Immature natural killer cell (primary cell): Measurements from ENCODE around the gene PLAC8L1. TPM values are rescaled to one million over a fixed set of nuclear protein-coding genes. Genes with fewer than 3 reads are reported as not detected.
A peak's percentile ranks its signal among the peaks of the same experiment; 100 is the strongest.
"Not testable (repeated sequence)": the region's sequence is repeated elsewhere in the genome, so short reads cannot be mapped to it uniquely, and the experiment has no call there.

ENCODE experiments used
- DNase-seq, 3 donors: peaks; one replicate each; pipeline ENCODE4 v3.0.0; 2022; ENCODE audit warnings: mixed read lengths in 1 of 3
- H3K27ac Mint-ChIP-seq, 6 donors: one replicate each; pipeline ENCODE4 v1.8.0; 2020; ENCODE audit warnings: mixed read lengths in 6 of 6, mild to moderate bottlenecking in 5 of 6, inconsistent platforms in 4 of 6, moderate library complexity in 3 of 6
- H3K27me3 Mint-ChIP-seq, 3 donors: one replicate each; pipeline ENCODE4 v1.8.0; 2020 to 2021; ENCODE audit warnings: low read depth in 3 of 3, mild to moderate bottlenecking in 3 of 3, mixed read lengths in 3 of 3, moderate library complexity in 3 of 3, inconsistent platforms in 1 of 3
- H3K36me3 Mint-ChIP-seq, 3 donors: one replicate each; pipeline ENCODE4 v1.8.0; 2020; ENCODE audit warnings: mixed read lengths in 3 of 3, inconsistent platforms in 2 of 3, mild to moderate bottlenecking in 2 of 3
- H3K4me1 Mint-ChIP-seq, 2 donors: one replicate each; pipeline ENCODE4 v1.8.0; 2020; ENCODE audit warnings: inconsistent platforms in 2 of 2, mild to moderate bottlenecking in 2 of 2, mixed read lengths in 2 of 2, moderate library complexity in 1 of 2
- H3K4me3 Mint-ChIP-seq, 5 donors: one replicate each; pipeline ENCODE4 v1.8.0; 2020; ENCODE audit warnings: mild to moderate bottlenecking in 5 of 5, mixed read lengths in 5 of 5, inconsistent platforms in 3 of 5, moderate library complexity in 3 of 5
- H3K9me3 Mint-ChIP-seq, 6 donors: one replicate each; pipeline ENCODE4 v1.8.0; 2020; ENCODE audit warnings: mild to moderate bottlenecking in 6 of 6, mixed read lengths in 6 of 6, inconsistent platforms in 4 of 6, moderate library complexity in 3 of 6
- polyA plus RNA-seq, 3 donors: library from polyadenylated mRNA; unstranded; fragments of 300-500 nt; fragmentation: Illumina TruSeq; gene quantifications; one replicate each; pipeline ENCODE4 v1.2.3, GENCODE V29; 2021

The PLAC8L1 gene
- not detected for polyA plus RNA-seq

- Mint-ChIP-seq H3K9me3 (no peaks in the 10 kb centered on the region), H3K27me3 (no peaks in the 10 kb centered on the region), H3K4me3 (no peak within 1 kb of the TSS), H3K36me3 (peaks cover 0 to 9% (median 8%) of the 10 kb centered on the region in 3 donors), H3K4me1 (no peaks in the 10 kb centered on the region), H3K27ac (no peak within 1 kb of the TSS)
- no peak for DNase-seq
These were observed at the start of gene PLAC8L1 for GRCh38 chr5:146105477-146105876. Gene PLAC8L1 (minus strand): TSS chr5:146105577. CDS start chr5:146104311, 1,266 bp downstream.

- Mint-ChIP-seq H3K9me3 (no peaks in the 10 kb centered on the region), H3K27ac (no peak overlapping the region), H3K27me3 (no peaks in the 10 kb centered on the region), H3K36me3 (peaks cover 36 to 65% (median 50%) of the 10 kb centered on the region in 3 donors), H3K4me1 (no peaks in the 10 kb centered on the region), H3K4me3 (no peak overlapping the region)
- DNase-seq, result no peak
These were observed 46.6 kb upstream of the PLAC8L1 start for GRCh38 chr5:146151970-146152369.

- no peak overlapping the region for H3K4me3 Mint-ChIP-seq
- H3K9me3 Mint-ChIP-seq, result no peaks in the 10 kb centered on the region
- no peaks in the 10 kb centered on the region for H3K4me1 Mint-ChIP-seq
- H3K36me3 Mint-ChIP-seq, result peaks cover 24 to 63% (median 26%) of the 10 kb centered on the region in 3 donors
- H3K27ac Mint-ChIP-seq, result no peak overlapping the region
- no peaks in the 10 kb centered on the region for H3K27me3 Mint-ChIP-seq
- no peak for DNase-seq
These were observed 32.6 kb upstream of the PLAC8L1 start for GRCh38 chr5:146137967-146138403.

- DNase-seq, result peak in 1 of 3 donors; percentile 13
- no peaks in the 10 kb centered on the region for H3K4me1 Mint-ChIP-seq
- no peak overlapping the region for H3K4me3 Mint-ChIP-seq
- H3K27me3 Mint-ChIP-seq, result peaks cover 0 to 1% (median 0%) of the 10 kb centered on the region in 3 donors
- no peak overlapping the region for H3K27ac Mint-ChIP-seq
- peaks cover 20 to 55% (median 21%) of the 10 kb centered on the region in 3 donors for H3K36me3 Mint-ChIP-seq
- H3K9me3 Mint-ChIP-seq, result no peaks in the 10 kb centered on the region
These were observed 25.2 kb upstream of the PLAC8L1 start for GRCh38 chr5:146130440-146131045.

GRCh38 chr5:146126068-146126467 is 20.7 kb upstream of the PLAC8L1 start:
- no peak for DNase-seq
- H3K27ac Mint-ChIP-seq, result no peak overlapping the region
- H3K36me3 Mint-ChIP-seq, result peaks cover 17 to 75% (median 33%) of the 10 kb centered on the region in 3 donors
- H3K4me1 Mint-ChIP-seq, result no peaks in the 10 kb centered on the region
- no peaks in the 10 kb centered on the region for H3K9me3 Mint-ChIP-seq
- peaks cover 0 to 1% (median 0%) of the 10 kb centered on the region in 3 donors for H3K27me3 Mint-ChIP-seq
- no peak overlapping the region for H3K4me3 Mint-ChIP-seq

GRCh38 chr5:146124580-146124979 is 19.2 kb upstream of the PLAC8L1 start:
- H3K4me3 Mint-ChIP-seq, result no peak overlapping the region
- H3K27me3 Mint-ChIP-seq, result peaks cover 0 to 1% (median 0%) of the 10 kb centered on the region in 3 donors
- H3K9me3 Mint-ChIP-seq, result no peaks in the 10 kb centered on the region
- H3K4me1 Mint-ChIP-seq, result no peaks in the 10 kb centered on the region
- H3K27ac Mint-ChIP-seq, result no peak overlapping the region
- H3K36me3 Mint-ChIP-seq, result peaks cover 25 to 76% (median 40%) of the 10 kb centered on the region in 3 donors
- DNase-seq, result no peak

- H3K27ac Mint-ChIP-seq, H3K4me3 Mint-ChIP-seq, H3K9me3 Mint-ChIP-seq, H3K27me3 Mint-ChIP-seq, DNase-seq, H3K4me1 Mint-ChIP-seq: not testable (repeated sequence)
- H3K36me3 Mint-ChIP-seq, result peaks cover 43 to 90% (median 52%) of the 10 kb centered on the region in 3 donors
These were observed 16.1 kb upstream of the PLAC8L1 start for GRCh38 chr5:146121451-146121850.

GRCh38 chr5:146118322-146118721 is 12.9 kb upstream of the PLAC8L1 start:
- Mint-ChIP-seq H3K36me3 (peaks cover 42 to 73% (median 42%) of the 10 kb centered on the region in 3 donors), H3K27ac (no peak overlapping the region), H3K4me3 (no peak overlapping the region), H3K9me3 (no peaks in the 10 kb centered on the region), H3K27me3 (peaks cover 0 to 1% (median 0%) of the 10 kb centered on the region in 3 donors), H3K4me1 (no peaks in the 10 kb centered on the region)
- no peak for DNase-seq

- not testable (repeated sequence) for H3K27me3 Mint-ChIP-seq, H3K27ac Mint-ChIP-seq, H3K4me1 Mint-ChIP-seq, H3K4me3 Mint-ChIP-seq, H3K9me3 Mint-ChIP-seq, DNase-seq
- peaks cover 37 to 71% (median 39%) of the 10 kb centered on the region in 3 donors for H3K36me3 Mint-ChIP-seq
These were observed 11.8 kb upstream of the PLAC8L1 start for GRCh38 chr5:146117216-146117615.

GRCh38 chr5:146116361-146116760 is 11.0 kb upstream of the PLAC8L1 start:
- H3K4me1 Mint-ChIP-seq, result no peaks in the 10 kb centered on the region
- H3K27ac Mint-ChIP-seq, result no peak overlapping the region
- H3K36me3 Mint-ChIP-seq, result peaks cover 31 to 68% (median 33%) of the 10 kb centered on the region in 3 donors
- no peak for DNase-seq
- peaks cover 0 to 1% (median 0%) of the 10 kb centered on the region in 3 donors for H3K27me3 Mint-ChIP-seq
- H3K4me3 Mint-ChIP-seq, result no peak overlapping the region
- no peaks in the 10 kb centered on the region for H3K9me3 Mint-ChIP-seq

GRCh38 chr5:146112476-146112875 is 7.1 kb upstream of the PLAC8L1 start:
- no peaks in the 10 kb centered on the region for H3K27me3 Mint-ChIP-seq
- H3K4me1 Mint-ChIP-seq, result no peaks in the 10 kb centered on the region
- peaks cover 4 to 33% (median 8%) of the 10 kb centered on the region in 3 donors for H3K36me3 Mint-ChIP-seq
- no peaks in the 10 kb centered on the region for H3K9me3 Mint-ChIP-seq
- no peak for DNase-seq
- no peak overlapping the region for H3K4me3 Mint-ChIP-seq
- H3K27ac Mint-ChIP-seq, result peak overlapping the region in 1 of 6 donors; percentile 12

GRCh38 chr5:146111409-146111808 is 6.0 kb upstream of the PLAC8L1 start:
- Mint-ChIP-seq H3K27me3 (no peaks in the 10 kb centered on the region), H3K9me3 (no peaks in the 10 kb centered on the region), H3K36me3 (peaks cover 4 to 26% (median 4%) of the 10 kb centered on the region in 3 donors), H3K4me3 (no peak overlapping the region), H3K4me1 (no peaks in the 10 kb centered on the region), H3K27ac (no peak overlapping the region)
- DNase-seq, result no peak

GRCh38 chr5:146109379-146109778 is 4.0 kb upstream of the PLAC8L1 start:
- no peak overlapping the region for H3K4me3 Mint-ChIP-seq
- no peaks in the 10 kb centered on the region for H3K27me3 Mint-ChIP-seq
- H3K27ac Mint-ChIP-seq, result peak overlapping the region in 1 of 6 donors; percentile 19
- H3K4me1 Mint-ChIP-seq, result no peaks in the 10 kb centered on the region
- DNase-seq, result no peak
- H3K9me3 Mint-ChIP-seq, result no peaks in the 10 kb centered on the region
- peaks cover 4 to 25% (median 10%) of the 10 kb centered on the region in 3 donors for H3K36me3 Mint-ChIP-seq

GRCh38 chr5:146108870-146109269 is 3.5 kb upstream of the PLAC8L1 start:
- not testable (repeated sequence) for H3K4me3 Mint-ChIP-seq, H3K27me3 Mint-ChIP-seq, H3K4me1 Mint-ChIP-seq, H3K9me3 Mint-ChIP-seq, DNase-seq, H3K27ac Mint-ChIP-seq
- peaks cover 2 to 25% (median 12%) of the 10 kb centered on the region in 3 donors for H3K36me3 Mint-ChIP-seq

GRCh38 chr5:146107901-146108300 is 2.5 kb upstream of the PLAC8L1 start:
- H3K4me1 Mint-ChIP-seq, result no peaks in the 10 kb centered on the region
- H3K36me3 Mint-ChIP-seq, result peaks cover 0 to 18% (median 12%) of the 10 kb centered on the region in 3 donors

More at GRCh38 chr5:146107901-146108300, 2.5 kb upstream of the PLAC8L1 start:
- Mint-ChIP-seq H3K27ac (no peak overlapping the region), H3K4me3 (no peak overlapping the region), H3K27me3 (no peaks in the 10 kb centered on the region), H3K9me3 (no peaks in the 10 kb centered on the region)
- DNase-seq, result no peak
